Neuronal stem cell (in vitro differentiated cells): ENCODE results near the gene PYDC1.
A peak's percentile ranks its signal among the peaks of the same experiment; 100 is the strongest.

ENCODE experiments used
- DNase-seq: peaks from one replicate; pipeline ENCODE4 v3.0.0-alpha.2; 2013; ENCODE audit warnings: low spot score
- H2AFZ ChIP-seq: one replicate; pipeline ENCODE4 v1.6.1; 2013; ENCODE audit warnings: mild to moderate bottlenecking, low read length, inconsistent platforms
- H2AK5ac ChIP-seq: 2 replicates; pipeline ENCODE4 v1.6.1; 2013; ENCODE audit warnings: low read depth, mild to moderate bottlenecking, inconsistent platforms, low read length, moderate library complexity, mixed read lengths
- H2BK120ac ChIP-seq: 2 replicates; pipeline ENCODE4 v1.6.1; 2013; ENCODE audit warnings: low read depth, mild to moderate bottlenecking, inconsistent platforms, low read length, moderate library complexity, mixed read lengths
- H2BK12ac ChIP-seq: one replicate; pipeline ENCODE4 v1.6.1; 2013; ENCODE audit warnings: low read length, inconsistent platforms
- H2BK15ac ChIP-seq: 2 replicates; pipeline ENCODE4 v1.6.1; 2013; ENCODE audit warnings: mild to moderate bottlenecking, low read length, inconsistent platforms, mixed read lengths
- H2BK5ac ChIP-seq: one replicate; pipeline ENCODE4 v1.6.1; 2013; ENCODE audit warnings: inconsistent platforms, mild to moderate bottlenecking, low read length, moderate library complexity
- H3K14ac ChIP-seq: one replicate; pipeline ENCODE4 v1.6.1; 2013; ENCODE audit warnings: low read length, inconsistent platforms
- H3K18ac ChIP-seq: 2 replicates; pipeline ENCODE4 v1.6.1; 2013; ENCODE audit warnings: low read length, inconsistent platforms
- H3K23ac ChIP-seq: 2 replicates; pipeline ENCODE4 v1.6.1; 2013; ENCODE audit warnings: low read depth, mild to moderate bottlenecking, mixed read lengths, low read length, inconsistent platforms; ENCODE audit not compliant: poor library complexity
- H3K27ac ChIP-seq: replicated peaks from 3 replicates; pipeline ENCODE4 v1.5.1; 2013; ENCODE audit warnings: low read length, inconsistent platforms
- H3K27me3 ChIP-seq, 3 experiments: 2 replicates each; pipeline ENCODE4 v1.6.1; 2013; ENCODE audit warnings: low read length in 3 of 3, mild to moderate bottlenecking in 2 of 3, inconsistent platforms in 1 of 3, low read depth in 1 of 3, mixed read lengths in 1 of 3, moderate library complexity in 1 of 3; ENCODE audit not compliant: control insufficient read depth in 3 of 3, insufficient read depth in 3 of 3
- H3K36me3 ChIP-seq, 2 donors: replicated peaks in 1 of 2; 2 replicates each; pipeline ENCODE4 v1.6.1; 2013; ENCODE audit warnings: low read length in 2 of 2; ENCODE audit not compliant: control insufficient read depth in 2 of 2, insufficient read depth in 2 of 2
- H3K4ac ChIP-seq: 2 replicates; pipeline ENCODE4 v1.6.1; 2013; ENCODE audit warnings: inconsistent platforms, mild to moderate bottlenecking, low read length, moderate library complexity
- H3K4me1 ChIP-seq, 2 donors: 1 replicate in 1 of 2; 2 replicates in 1 of 2; pipeline ENCODE4 v1.6.1; 2013; ENCODE audit warnings: low read length in 2 of 2, low read depth in 1 of 2; ENCODE audit not compliant: control insufficient read depth in 2 of 2, insufficient read depth in 1 of 2
- H3K4me2 ChIP-seq: one replicate; pipeline ENCODE4 v1.6.1; 2013; ENCODE audit warnings: mild to moderate bottlenecking, low read length, inconsistent platforms; ENCODE audit not compliant: insufficient read depth, poor library complexity, severe bottlenecking
- H3K4me3 ChIP-seq, 2 donors: 2 replicates each; pipeline ENCODE4 v1.5.1; 2013; ENCODE audit warnings: low read length in 2 of 2, mild to moderate bottlenecking in 2 of 2, inconsistent platforms in 1 of 2, moderate library complexity in 1 of 2
- H3K79me1 ChIP-seq: one replicate; pipeline ENCODE4 v1.6.1; 2013; ENCODE audit warnings: low read depth, mild to moderate bottlenecking, inconsistent platforms, low read length, moderate library complexity
- H3K9ac ChIP-seq: one replicate; pipeline ENCODE4 v1.6.1; 2013; ENCODE audit warnings: mild to moderate bottlenecking, low read depth, low read length, inconsistent platforms; ENCODE audit not compliant: poor library complexity
- H3K9me3 ChIP-seq, 2 donors: replicated peaks in 1 of 2; 2 replicates each; pipeline versions ENCODE3 to v1.6.1; 2013; ENCODE audit warnings: low read length in 2 of 2, mild to moderate bottlenecking in 2 of 2, inconsistent platforms in 1 of 2, low read depth in 1 of 2, mixed read lengths in 1 of 2, moderate library complexity in 1 of 2; ENCODE audit not compliant: control insufficient read depth in 2 of 2, insufficient read depth in 1 of 2
- H4K8ac ChIP-seq: one replicate; pipeline ENCODE4 v1.6.1; 2013; ENCODE audit warnings: low read depth, mild to moderate bottlenecking, inconsistent platforms, low read length, moderate library complexity
- H4K91ac ChIP-seq: one replicate; pipeline ENCODE4 v1.6.1; 2013; ENCODE audit warnings: low read length, low read depth, mild to moderate bottlenecking, inconsistent platforms; ENCODE audit not compliant: poor library complexity
- WGBS, 2 donors: extraction: QIAGEN DNeasy Blood & Tissue Kit; methylation state at CpG; one replicate each; pipeline ENCODE4 v1.1.7; 2013; ENCODE audit warnings: missing lambda C conversion rate in 2 of 2, mixed read lengths in 1 of 2; ENCODE audit not compliant: insufficient read length in 2 of 2, insufficient replicate concordance in 1 of 2; ENCODE audit errors: extremely low coverage in 2 of 2; 5-methylcytosine and 5-hydroxymethylcytosine counted together

The PYDC1 gene

GRCh38 chr16:31185339-31185738 lies 31.6 kb downstream of the PYDC1 start:
- Histone ChIP-seq H4K8ac (no peak overlapping the region), H2AK5ac (no peak overlapping the region), H3K4me3 (no peak overlapping the region), H3K36me3 (peaks cover 59 to 97% of the 10 kb centered on the region in 2 donors), H2BK15ac (no peak overlapping the region), H3K4me2 (no peak overlapping the region), H3K79me1 (peaks cover 10% of the 10 kb centered on the region), H3K4ac (no peak overlapping the region), H2BK5ac (no peak overlapping the region), H3K4me1 (peaks cover 5 to 8% of the 10 kb centered on the region in 2 donors), H3K9ac (no peak overlapping the region), H3K18ac (no peak overlapping the region), H2BK12ac (no peak overlapping the region), H3K27ac (no peak overlapping the region), H2AFZ (no peak overlapping the region), H4K91ac (no peak overlapping the region), H3K23ac (no peak overlapping the region), H3K9me3 (no peaks in the 10 kb centered on the region), H3K14ac (no peak overlapping the region), H3K27me3 (no peaks in the 10 kb centered on the region), H2BK120ac (no peak overlapping the region)
- WGBS, 2 donors = no CpG with 5 or more reads among the region's 5 CpGs
- no peak for DNase-seq

- H3K27ac ChIP-seq = no peak overlapping the region
- H3K4me3 ChIP-seq = no peak overlapping the region
- no peak overlapping the region for H3K4ac ChIP-seq
- H2BK12ac ChIP-seq = no peak overlapping the region
- H3K9ac ChIP-seq = peak overlapping the region; percentile 73
- no peak overlapping the region for H3K4me2 ChIP-seq
- H2AK5ac ChIP-seq = no peak overlapping the region
- H3K9me3 ChIP-seq = no peaks in the 10 kb centered on the region
- H4K8ac ChIP-seq = no peak overlapping the region
- no CpG with 5 or more reads among the region's 14 CpGs for WGBS, 2 donors
- H2BK120ac ChIP-seq = no peak overlapping the region
- no peak for DNase-seq
- H2AFZ ChIP-seq = no peak overlapping the region
- H3K36me3 ChIP-seq = peaks cover 55 to 92% of the 10 kb centered on the region in 2 donors
- no peak overlapping the region for H2BK5ac ChIP-seq
- H3K79me1 ChIP-seq = peaks cover 6% of the 10 kb centered on the region
- no peak overlapping the region for H4K91ac ChIP-seq
- H2BK15ac ChIP-seq = no peak overlapping the region
- peaks cover 5 to 8% of the 10 kb centered on the region in 2 donors for H3K4me1 ChIP-seq
- H3K14ac ChIP-seq = no peak overlapping the region
- H3K27me3 ChIP-seq = no peaks in the 10 kb centered on the region
- H3K18ac ChIP-seq = no peak overlapping the region
- no peak overlapping the region for H3K23ac ChIP-seq
These were observed 32.0 kb downstream of the PYDC1 start for GRCh38 chr16:31184888-31185287.

GRCh38 chr16:31183432-31184428 lies 33.2 kb downstream of the PYDC1 start:
- Histone ChIP-seq H2BK5ac (no peak overlapping the region), H3K4me3 (no peak overlapping the region), H2AK5ac (no peak overlapping the region), H2BK12ac (no peak overlapping the region), H3K9me3 (no peaks in the 10 kb centered on the region), H3K4me2 (peak overlapping the region; percentile 20), H4K91ac (no peak overlapping the region), H3K4me1 (peaks cover 7 to 11% of the 10 kb centered on the region in 2 donors), H3K23ac (no peak overlapping the region), H4K8ac (no peak overlapping the region), H3K9ac (no peak overlapping the region), H3K14ac (no peak overlapping the region), H3K27me3 (no peaks in the 10 kb centered on the region), H3K4ac (no peak overlapping the region), H2BK120ac (no peak overlapping the region), H2BK15ac (no peak overlapping the region), H3K36me3 (peaks cover 46 to 81% of the 10 kb centered on the region in 2 donors), H3K79me1 (peaks cover 4% of the 10 kb centered on the region), H3K27ac (peak overlapping the region; percentile 25), H3K18ac (no peak overlapping the region), H2AFZ (no peak overlapping the region)
- no CpG with 5 or more reads among the region's 10 CpGs for WGBS, 2 donors
- DNase-seq = no peak

- peak overlapping the region in 1 of 2 donors; percentile 88 for H3K4me3 ChIP-seq
- no peak overlapping the region for H2BK120ac ChIP-seq
- no CpG with 5 or more reads among the region's 7 CpGs for WGBS, 2 donors
- H3K4me1 ChIP-seq = peaks cover 7 to 11% of the 10 kb centered on the region in 2 donors
- no peak for DNase-seq
- no peaks in the 10 kb centered on the region for H3K27me3 ChIP-seq
- no peaks in the 10 kb centered on the region for H3K9me3 ChIP-seq
- no peak overlapping the region for H2BK12ac ChIP-seq
- H3K27ac ChIP-seq = no peak overlapping the region
- H3K14ac ChIP-seq = no peak overlapping the region
- H3K4me2 ChIP-seq = peak overlapping the region; percentile 38
- H2AFZ ChIP-seq = no peak overlapping the region
- no peak overlapping the region for H2BK15ac ChIP-seq
- H3K4ac ChIP-seq = no peak overlapping the region
- no peak overlapping the region for H2AK5ac ChIP-seq
- H3K36me3 ChIP-seq = peaks cover 36 to 67% of the 10 kb centered on the region in 2 donors
- no peak overlapping the region for H4K8ac ChIP-seq
- H4K91ac ChIP-seq = no peak overlapping the region
- no peak overlapping the region for H3K9ac ChIP-seq
- H3K23ac ChIP-seq = no peak overlapping the region
- H3K79me1 ChIP-seq = peaks cover 4% of the 10 kb centered on the region
- H2BK5ac ChIP-seq = no peak overlapping the region
- H3K18ac ChIP-seq = no peak overlapping the region
These were observed 34.5 kb downstream of the PYDC1 start for GRCh38 chr16:31182391-31182790.
